ENCODE measurements around the gene B3GALT4. TPM values are rescaled to one million over a fixed set of nuclear protein-coding genes. Genes with fewer than 3 reads are reported as not detected.

The B3GALT4 gene
- total RNA-seq, 1 donor from 2014 or later = 2.8 TPM

GRCh38 chr6:33296797-33297405 lies 20.0 kb downstream of the B3GALT4 start:
- Mint-ChIP-seq H3K36me3 (ENCODE audit: low read depth) (no peaks in the 10 kb centered on the region), H3K27me3 (ENCODE audit: low read depth) (no peaks in the 10 kb centered on the region), H3K4me1 (peaks cover 39% of the 10 kb centered on the region), H3K9me3 (no peaks in the 10 kb centered on the region), H3K4me3 (peak overlapping the region; percentile 99), H3K27ac (ENCODE audit: unreplicated experiment) (no peak overlapping the region)
- no peak for TF ChIP-seq CTCF (conservative IDR thresholded peaks at IDR 0.05)
- DNase-seq (ENCODE audit: low read depth, low spot score) = no peak

DNA sequence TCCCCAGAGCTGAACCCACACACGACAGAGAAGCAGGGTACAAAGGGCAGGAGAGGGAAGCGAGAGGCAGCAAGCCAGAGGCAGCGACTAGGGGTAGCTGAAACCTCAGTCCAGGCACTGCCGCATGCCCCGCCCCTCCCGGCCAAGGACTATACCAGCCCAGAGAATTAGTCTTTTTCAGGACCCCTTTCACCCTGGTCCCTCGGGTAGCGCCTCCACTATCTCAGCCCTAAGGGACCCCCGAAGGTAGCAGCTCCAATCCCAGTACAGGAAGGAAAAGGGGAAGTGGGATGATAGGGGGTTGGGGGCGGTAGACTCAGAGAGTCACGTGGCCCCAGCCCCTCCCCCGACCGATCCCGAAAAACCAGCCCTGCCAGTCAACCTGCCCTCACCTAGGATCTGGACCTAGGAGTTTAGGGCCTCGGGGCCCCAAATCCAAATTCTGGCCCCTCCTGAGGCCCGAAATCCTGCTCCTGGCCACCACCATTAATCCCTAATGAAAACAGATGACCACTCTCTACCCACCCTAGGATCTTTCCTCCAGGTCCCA lies 20.6 kb downstream of the B3GALT4 start:
- DNase-seq (ENCODE audit: low read depth, low spot score) = no peak
- Mint-ChIP-seq H3K4me1 (peaks cover 39% of the 10 kb centered on the region), H3K27me3 (ENCODE audit: low read depth) (no peaks in the 10 kb centered on the region), H3K9me3 (no peaks in the 10 kb centered on the region), H3K4me3 (peak overlapping the region; percentile 99), H3K27ac (ENCODE audit: unreplicated experiment) (peak overlapping the region; percentile 12), H3K36me3 (ENCODE audit: low read depth) (no peaks in the 10 kb centered on the region)
- no peak for TF ChIP-seq CTCF (conservative IDR thresholded peaks at IDR 0.05)

DNA sequence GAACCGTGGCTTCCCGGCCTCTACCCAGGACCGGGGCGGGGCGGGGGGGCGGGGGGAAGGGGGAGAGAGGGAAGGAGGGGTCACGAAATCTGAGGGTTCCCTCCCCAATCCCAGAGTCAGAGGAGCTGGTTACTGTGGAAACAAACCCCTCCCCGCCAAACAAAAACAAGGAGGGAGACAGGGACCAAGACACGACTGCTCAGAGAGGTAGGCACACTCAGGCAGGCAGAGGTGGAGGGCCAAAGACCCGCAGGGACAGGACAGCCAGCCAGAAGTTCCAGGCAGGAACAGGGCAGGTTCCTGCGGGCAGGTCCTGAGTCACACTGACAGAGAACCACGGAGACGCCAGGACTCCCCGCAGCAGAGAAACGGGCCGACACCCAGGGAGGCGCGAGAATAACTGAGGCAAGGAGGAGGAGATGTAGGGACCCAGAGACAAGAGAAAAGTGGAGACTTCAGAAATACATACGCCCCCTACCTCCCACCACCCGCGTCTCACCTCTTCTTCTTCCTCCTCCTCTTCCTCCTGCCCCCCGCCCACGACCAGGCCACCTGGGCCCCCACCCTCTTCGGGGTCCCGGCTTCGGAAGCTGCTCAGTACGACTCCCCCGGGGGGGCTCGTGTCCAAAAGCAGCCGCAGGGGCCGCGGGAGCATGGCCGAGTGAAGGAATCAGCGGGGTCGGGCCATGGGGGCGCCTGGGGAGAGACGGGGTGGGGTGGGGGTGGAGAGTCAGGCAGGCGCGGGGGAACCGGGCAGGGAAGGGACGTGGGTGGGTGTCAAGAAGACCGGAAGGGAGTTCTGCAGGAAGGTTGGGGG lies 21.2 kb downstream of the B3GALT4 start:
- Mint-ChIP-seq H3K4me1 (peaks cover 39% of the 10 kb centered on the region), H3K27ac (ENCODE audit: unreplicated experiment) (peak overlapping the region; percentile 96), H3K9me3 (no peaks in the 10 kb centered on the region), H3K4me3 (peak overlapping the region; percentile 99), H3K27me3 (ENCODE audit: low read depth) (no peaks in the 10 kb centered on the region), H3K36me3 (ENCODE audit: low read depth) (no peaks in the 10 kb centered on the region)
- TF ChIP-seq CTCF (conservative IDR thresholded peaks at IDR 0.05) = no peak
- DNase-seq (ENCODE audit: low read depth, low spot score) = no peak

GRCh38 chr6:33298773-33299236 lies 21.9 kb downstream of the B3GALT4 start, which contains the start of gene RGL2:
RGL2 (minus strand) TSS chr6:33298942; CDS start chr6:33298610, 332 bp downstream.
- Mint-ChIP-seq H3K4me3 (peak within 1 kb of the TSS; percentile 99), H3K27me3 (ENCODE audit: low read depth) (no peaks in the 10 kb centered on the region), H3K27ac (ENCODE audit: unreplicated experiment) (peak within 1 kb of the TSS; percentile 99), H3K9me3 (no peaks in the 10 kb centered on the region), H3K4me1 (peaks cover 39% of the 10 kb centered on the region), H3K36me3 (ENCODE audit: low read depth) (no peaks in the 10 kb centered on the region)
- no peak for DNase-seq (ENCODE audit: low read depth, low spot score)
- TF ChIP-seq CTCF (conservative IDR thresholded peaks at IDR 0.05) = no peak

DNA sequence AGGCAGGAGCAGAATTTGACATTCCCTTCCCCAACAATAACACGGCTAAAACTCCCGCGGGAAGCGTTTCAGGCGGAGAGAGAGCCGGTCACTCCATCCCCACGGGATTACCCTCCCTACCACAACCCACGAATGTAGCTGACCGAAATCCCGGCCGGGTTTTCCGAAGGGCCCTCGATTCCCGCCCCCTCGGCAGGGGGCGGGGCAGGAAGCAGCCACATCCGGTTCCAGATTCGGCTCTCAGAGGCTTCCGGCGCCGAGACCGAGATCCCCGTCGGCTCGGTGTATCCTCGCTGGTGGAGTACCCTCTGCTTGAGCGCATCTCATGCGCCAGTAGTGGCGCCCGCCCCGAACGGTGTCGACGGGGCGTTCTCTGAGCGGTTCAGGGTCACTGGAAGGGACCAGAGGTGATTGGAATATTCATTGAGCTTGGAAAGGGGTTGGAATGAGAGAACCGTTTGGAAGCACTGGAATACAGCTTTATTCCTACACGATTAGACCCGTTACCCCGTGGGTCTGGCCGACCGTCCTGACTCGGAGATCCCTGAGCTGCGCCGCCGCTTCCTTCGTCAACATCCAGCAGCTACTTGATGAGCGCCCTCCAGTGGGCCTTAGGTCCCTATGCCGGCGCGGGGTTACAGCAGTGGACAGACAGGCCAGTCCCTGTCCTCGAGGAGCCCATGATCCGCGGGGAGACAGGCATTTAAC lies 22.5 kb downstream of the B3GALT4 start:
- peak; percentile 79 for TF ChIP-seq CTCF (conservative IDR thresholded peaks at IDR 0.05)
- no peaks in the 10 kb centered on the region for H3K27me3 Mint-ChIP-seq (ENCODE audit: low read depth)

More for the DNA sequence above, 22.5 kb downstream of the B3GALT4 start:
- peak overlapping the region; percentile 99 for H3K27ac Mint-ChIP-seq (ENCODE audit: unreplicated experiment)
- peak; percentile 81 for DNase-seq (ENCODE audit: low read depth, low spot score)
- no peaks in the 10 kb centered on the region for H3K36me3 Mint-ChIP-seq (ENCODE audit: low read depth)
- peaks cover 39% of the 10 kb centered on the region for H3K4me1 Mint-ChIP-seq
- H3K4me3 Mint-ChIP-seq = peak overlapping the region; percentile 99
- H3K9me3 Mint-ChIP-seq = no peaks in the 10 kb centered on the region
